Heart right ventricle (tissue), 16 donors: ENCODE results near the gene AGO3. TPM values are rescaled to one million over a fixed set of nuclear protein-coding genes. Genes with fewer than 3 reads are reported as not detected.
A peak's percentile ranks its signal among the peaks of the same experiment; 100 is the strongest.

Source experiments
- ATAC-seq, 8 donors: fragments of 200-7000 bp; cut with Tn5 transposase; one replicate each; pipeline ENCODE4 v1.9.1; 2020; ENCODE audit warnings: mild to moderate bottlenecking in 8 of 8, moderate library complexity in 8 of 8, moderate number of reproducible peaks in 1 of 8
- DNase-seq, 2 donors: peaks; one replicate each; pipeline ENCODE4 v3.0.0-alpha.2; 2020
- H3K27ac ChIP-seq, 10 donors: fragments of 200-600 bp; sonication (generic) in 2 of 10; one replicate each; pipeline versions ENCODE4 v1.5.0 to v1.8.0; 2020 to 2022; ENCODE audit warnings: mild to moderate bottlenecking in 3 of 10
- H3K27me3 ChIP-seq, 7 donors: fragments of 200-600 bp; one replicate each; pipeline ENCODE4 v1.8.0; 2021 to 2022; ENCODE audit warnings: mild to moderate bottlenecking in 2 of 7
- H3K36me3 ChIP-seq, 9 donors: fragments of 200-600 bp; sonication (generic) in 1 of 9; one replicate each; pipeline versions ENCODE4 v1.5.0 to v1.8.0; 2020 to 2022; ENCODE audit warnings: mild to moderate bottlenecking in 2 of 9
- H3K4me1 ChIP-seq, 9 donors: fragments of 200-600 bp; sonication (generic) in 1 of 9; one replicate each; pipeline versions ENCODE4 v1.5.0 to v1.8.0; 2020 to 2022; ENCODE audit warnings: mild to moderate bottlenecking in 4 of 9
- H3K4me3 ChIP-seq, 10 donors: fragments of 200-600 bp; sonication (generic) in 2 of 10; one replicate each; pipeline versions ENCODE4 v1.5.0 to v1.8.0; 2020 to 2022; ENCODE audit warnings: mild to moderate bottlenecking in 7 of 10, moderate library complexity in 2 of 10
- H3K9me3 ChIP-seq, 11 donors: fragments of 200-600 bp in 10 of 11; sonication (generic) in 2 of 11; one replicate each; pipeline versions ENCODE4 v1.5.0 to v1.8.0; 2013 to 2022; ENCODE audit warnings: mild to moderate bottlenecking in 2 of 11, control low read depth in 1 of 11, moderate library complexity in 1 of 11
- WGBS, 2 donors: extraction: QIAGEN DNeasy Blood & Tissue Kit; methylation state at CpG; one replicate each; pipeline ENCODE4 v1.1.7; 2013; ENCODE audit warnings: inconsistent platforms in 1 of 2; 5-methylcytosine and 5-hydroxymethylcytosine counted together
- intact Hi-C, 10 donors: fragments of 100-400 bp; cut with DNase I; formaldehyde crosslinking; loops; one replicate each; pipeline versions ENCODE4 v1.11.1 to v1.14.2; 2022
- polyA plus RNA-seq, 2 donors: library from polyadenylated mRNA; stranded (reverse); fragments of 200-250 nt; gene quantifications; one replicate each; pipeline ENCODE4 v1.2.3, GENCODE V29; 2013
- total RNA-seq, 10 donors: library from RNA; stranded (reverse); fragmentation: NEBNext Ultra II Directional in 3 of 10; extraction: Animal tissue kit (Norgen Biotek cat#: 25700) in 3 of 10; gene quantifications; one replicate each; pipeline versions ENCODE4 v1.2.1 to v1.2.4, GENCODE V29; 2021 to 2023
- TF ChIP-seq, protein P1 (sequence below), 9 donors: fragments of 200-600 bp; sonication (generic) in 2 of 9; IDR thresholded peaks; one replicate each; pipeline versions ENCODE4 v1.5.0 to v1.8.0; 2021 to 2022; ENCODE audit warnings: antibody characterized with exemption in 9 of 9, mild to moderate bottlenecking in 5 of 9, moderate library complexity in 1 of 9
- donor health status: Arrhythmogenic right ventricular cardiomyopathy.
- donor health status: ischemic (EF 13 %, LVEDD 7.1; RV severe dilation, severe dysfunction).
- donor health status: healthy with polysubstance abuse.
- donor health status: DM: no; HTN: yes; CAD: no.
- donor health status: DM: no; HTN: no; CAD: no.
- donor health status: ischemic (EF 25% LVEDD 6.9; RV normal size, moderate dysfunction).
- donor health status: ischemic (EF 25% LVEDD 5.7; RV mildly dilated, moderate dysfunction).
- donor health status: healthy.
- donor health status: DM: yes; HTN: yes; CAD: no.
- donor health status: Ischemic cardiomyopathy.
- donor health status: ischemic (EF 35%, LVEDD 5.7; RV mildly dilated, moderate dysfunction).
- donor health status: nonischemic (EF 11% LVEDD 7.7; RV severe dilation, severe dysfunction).
- donor health status: DM: yes; HTN: yes; CAD: no.
- donor health status: PGD.
- donor health status: ischemic (EF 29% LVEDD 5.4; RV normal size, mild dysfunction).
- donor health status: nonischemic (EF 23%, LVEDD 6.1; RV moderate dilation, normal function).

AGO3 gene
- total and polyA plus RNA-seq, 12 donors = 2.2 to 20.7 (median 14.7) TPM

DNA sequence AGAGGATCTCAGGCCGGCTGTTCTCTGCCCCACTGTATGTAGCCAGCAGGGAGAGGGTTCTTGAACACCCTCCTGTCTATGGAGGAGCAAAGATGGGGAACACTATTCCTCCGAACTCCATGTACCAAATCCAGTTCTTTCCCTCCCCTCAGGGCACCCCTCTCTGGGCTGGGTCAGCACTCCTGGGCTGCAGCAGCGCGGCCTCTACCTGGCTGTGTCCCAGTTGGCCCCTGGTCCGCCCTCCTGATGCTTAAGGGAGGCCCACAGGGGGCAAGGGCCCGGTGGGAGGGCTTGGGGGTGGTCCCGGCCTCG, 157.3 kb downstream of the AGO3 start:
- TF ChIP-seq, protein P1, sequence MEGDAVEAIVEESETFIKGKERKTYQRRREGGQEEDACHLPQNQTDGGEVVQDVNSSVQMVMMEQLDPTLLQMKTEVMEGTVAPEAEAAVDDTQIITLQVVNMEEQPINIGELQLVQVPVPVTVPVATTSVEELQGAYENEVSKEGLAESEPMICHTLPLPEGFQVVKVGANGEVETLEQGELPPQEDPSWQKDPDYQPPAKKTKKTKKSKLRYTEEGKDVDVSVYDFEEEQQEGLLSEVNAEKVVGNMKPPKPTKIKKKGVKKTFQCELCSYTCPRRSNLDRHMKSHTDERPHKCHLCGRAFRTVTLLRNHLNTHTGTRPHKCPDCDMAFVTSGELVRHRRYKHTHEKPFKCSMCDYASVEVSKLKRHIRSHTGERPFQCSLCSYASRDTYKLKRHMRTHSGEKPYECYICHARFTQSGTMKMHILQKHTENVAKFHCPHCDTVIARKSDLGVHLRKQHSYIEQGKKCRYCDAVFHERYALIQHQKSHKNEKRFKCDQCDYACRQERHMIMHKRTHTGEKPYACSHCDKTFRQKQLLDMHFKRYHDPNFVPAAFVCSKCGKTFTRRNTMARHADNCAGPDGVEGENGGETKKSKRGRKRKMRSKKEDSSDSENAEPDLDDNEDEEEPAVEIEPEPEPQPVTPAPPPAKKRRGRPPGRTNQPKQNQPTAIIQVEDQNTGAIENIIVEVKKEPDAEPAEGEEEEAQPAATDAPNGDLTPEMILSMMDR (IDR thresholded peaks at IDR 0.05) = no peak
- DNase-seq (no peak), ATAC-seq (peak in 4 of 8 donors; percentile 2 to 54 (median 16))
- H3K4me1 ChIP-seq = peaks cover under 1 to 50% (median 45%) of the 10 kb centered on the region in 9 donors
- H3K27me3 ChIP-seq = peaks cover 4 to 29% (median 23%) of the 10 kb centered on the region in 7 donors
- WGBS, 2 donors = 29 to 35% methylated on average over 8 of the region's 8 CpGs
- H3K27ac ChIP-seq = peak overlapping the region; percentile 74 to 98 (median 90)
- intact Hi-C loops = loop anchor here in 4 of 10 donors (5.0 to 10.0 kb wide), 3 partner anchors 153 to 231 kb away; partner anchors contain the start of genes AGO1 (in 2 of the 4) and AGO3 (in 1 of the 4)
- H3K4me3 ChIP-seq = peak overlapping the region; percentile 81 to 99 (median 92)
- H3K9me3 ChIP-seq = no peaks in the 10 kb centered on the region
- peaks cover 0 to 33% (median 14%) of the 10 kb centered on the region in 9 donors for H3K36me3 ChIP-seq

GRCh38 chr1:36088577-36089392, 157.9 kb downstream of the AGO3 start, which contains the start of gene ADPRS:
Gene ADPRS (plus strand): TSS chr1:36088892. CDS start chr1:36088905, 13 bp downstream.
- intact Hi-C loops = loop anchor here in 4 of 10 donors (5.0 to 10.0 kb wide), 3 partner anchors 154 to 231 kb away; partner anchors contain the start of genes AGO1 (in 2 of the 4) and AGO3 (in 1 of the 4)
- H3K27ac ChIP-seq = peak within 1 kb of the TSS; percentile 74 to 98 (median 90)
- H3K4me3 ChIP-seq = peak within 1 kb of the TSS; percentile 81 to 99 (median 92)
- peaks cover 3 to 53% (median 48%) of the 10 kb centered on the region in 9 donors for H3K4me1 ChIP-seq
- TF ChIP-seq, protein P1 (IDR thresholded peaks at IDR 0.05) = peak; percentile 96 to 100 (median 99)
- 0 to 1% methylated on average over 77 to 84 of the region's 84 CpGs for WGBS, 2 donors
- H3K36me3 ChIP-seq = peaks cover 0 to 39% (median 20%) of the 10 kb centered on the region in 9 donors
- peak; percentile 89 to 96 (median 92) for ATAC-seq
- H3K27me3 ChIP-seq = peaks cover 4 to 24% (median 21%) of the 10 kb centered on the region in 7 donors
- DNase-seq = peak; percentile 89
- H3K9me3 ChIP-seq = no peaks in the 10 kb centered on the region

DNA sequence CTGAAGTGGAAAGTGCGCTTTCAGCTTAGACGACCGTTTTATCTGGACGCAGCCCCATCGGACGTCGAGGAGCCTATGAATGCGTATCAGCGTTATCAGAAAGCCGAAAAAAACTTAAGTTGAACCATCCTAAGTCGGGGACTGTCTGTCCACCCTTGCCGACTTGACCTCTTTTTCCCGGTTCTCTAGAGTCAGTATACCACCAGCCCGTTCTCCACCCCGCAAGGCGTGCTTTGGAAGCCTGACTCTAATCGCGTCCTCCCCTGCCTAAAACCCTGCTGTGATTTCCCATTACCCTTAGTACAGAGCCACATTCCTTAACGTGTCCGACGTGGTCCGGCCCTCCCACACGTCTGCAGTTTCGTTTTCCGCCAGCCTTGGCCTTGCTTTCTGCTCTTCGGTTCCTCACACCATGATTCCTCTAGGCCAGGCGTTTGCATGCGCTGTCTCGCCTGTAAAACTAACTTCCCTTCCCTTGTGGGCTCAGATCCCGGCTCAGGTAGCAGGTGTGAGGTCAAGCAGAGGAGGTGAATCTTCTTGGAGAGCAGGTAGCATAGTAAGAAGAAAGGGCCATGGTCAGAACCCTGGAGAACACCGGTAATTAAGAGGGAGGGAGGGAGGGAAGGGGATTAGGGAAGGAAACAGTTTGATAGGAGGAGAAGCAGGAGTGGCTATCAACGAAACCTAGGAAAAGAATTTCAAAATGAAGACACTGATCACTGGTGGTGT, 158.7 kb downstream of the AGO3 start:
- H3K4me3 ChIP-seq = peak overlapping the region; percentile 81 to 99 (median 92)
- ATAC-seq (no peak), DNase-seq (no peak)
- peaks cover 0 to 46% (median 24%) of the 10 kb centered on the region in 9 donors for H3K36me3 ChIP-seq
- H3K27ac ChIP-seq = peak overlapping the region; percentile 74 to 98 (median 90)
- TF ChIP-seq, protein P1 (IDR thresholded peaks at IDR 0.05) = no peak
- no peaks in the 10 kb centered on the region for H3K9me3 ChIP-seq
- peaks cover 3 to 53% (median 46%) of the 10 kb centered on the region in 9 donors for H3K4me1 ChIP-seq
- H3K27me3 ChIP-seq = peaks cover under 1 to 16% (median 13%) of the 10 kb centered on the region in 7 donors
- intact Hi-C loops = loop anchor here in 7 of 10 donors (5.0 to 10.0 kb wide), 7 partner anchors 125 to 335 kb away; partner anchors contain the start of genes AGO1 (in 2 of the 7) and AGO3 (in 1 of the 7)
- 8% methylated on average over 32 of the region's 32 CpGs for WGBS, 2 donors

DNA sequence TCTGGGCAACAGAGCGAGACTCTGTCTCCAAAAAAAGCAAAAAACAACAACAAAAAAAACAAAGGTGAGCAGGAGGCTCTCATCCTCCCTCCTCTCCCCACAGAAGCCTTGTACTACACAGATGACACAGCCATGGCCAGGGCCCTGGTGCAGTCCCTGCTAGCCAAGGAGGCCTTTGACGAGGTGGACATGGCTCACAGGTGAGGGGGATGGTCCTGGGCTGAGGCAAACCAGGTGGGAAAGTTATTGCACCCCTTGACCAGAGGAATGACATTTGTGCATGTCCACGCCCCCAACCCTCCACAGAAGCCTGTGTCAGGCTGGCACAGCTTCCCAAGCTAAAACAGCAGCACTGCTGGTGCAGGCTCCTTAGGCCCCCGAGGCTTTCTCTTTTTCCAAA, 160.2 kb downstream of the AGO3 start:
- Histone ChIP-seq H3K9me3 (no peaks in the 10 kb centered on the region), H3K4me1 (peaks cover 3 to 64% (median 57%) of the 10 kb centered on the region in 9 donors)
- TF ChIP-seq, protein P1 (IDR thresholded peaks at IDR 0.05) = no peak

More for the DNA sequence above, 160.2 kb downstream of the AGO3 start:
- DNase-seq (no peak), ATAC-seq (no peak)
- Histone ChIP-seq H3K27ac (no peak overlapping the region), H3K4me3 (no peak overlapping the region), H3K36me3 (peaks cover 0 to 61% (median 24%) of the 10 kb centered on the region in 9 donors), H3K27me3 (peaks cover 0 to 1% (median 0%) of the 10 kb centered on the region in 7 donors)
- intact Hi-C loops = loop anchor here in 4 of 10 donors (10.0 kb wide), 4 partner anchors 124 to 334 kb away; no protein-coding TSS in a partner anchor
- WGBS, 2 donors = 93 to 94% methylated on average over 4 of the region's 4 CpGs
